CD4-positive, alpha-beta T cell treated with Interferon alpha-2 for 1 hour (primary cell): ENCODE results near the gene STRN3.
"Not testable (repeated sequence)": the region's sequence is repeated elsewhere in the genome, so short reads cannot be mapped to it uniquely, and the experiment has no call there.

Experiments
- DNase-seq, 2 donors: peaks; one replicate each; pipeline ENCODE4 v3.0.0-alpha.2; 2020 to 2022

STRN3 gene

DNA sequence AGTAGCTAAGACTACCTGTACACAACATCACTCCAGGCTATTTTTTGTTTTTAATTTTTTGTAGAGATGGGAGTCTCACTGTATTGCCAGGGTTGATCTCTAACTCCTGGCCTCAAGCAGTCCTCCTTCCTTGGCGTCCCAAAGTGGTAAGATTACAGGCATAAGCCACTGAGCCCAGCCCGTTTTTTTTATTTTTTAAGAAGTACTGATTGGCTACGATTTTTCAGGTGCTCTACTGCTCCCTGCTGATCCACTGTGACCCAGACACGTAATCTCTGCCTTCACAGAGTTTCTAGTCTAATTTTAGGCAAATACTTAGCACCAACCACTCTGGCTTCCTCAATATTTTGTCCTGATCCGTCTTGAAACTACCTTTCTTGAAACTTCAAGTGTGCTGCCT, 4.3 kb upstream of the STRN3 start:
- no peak for DNase-seq

DNA sequence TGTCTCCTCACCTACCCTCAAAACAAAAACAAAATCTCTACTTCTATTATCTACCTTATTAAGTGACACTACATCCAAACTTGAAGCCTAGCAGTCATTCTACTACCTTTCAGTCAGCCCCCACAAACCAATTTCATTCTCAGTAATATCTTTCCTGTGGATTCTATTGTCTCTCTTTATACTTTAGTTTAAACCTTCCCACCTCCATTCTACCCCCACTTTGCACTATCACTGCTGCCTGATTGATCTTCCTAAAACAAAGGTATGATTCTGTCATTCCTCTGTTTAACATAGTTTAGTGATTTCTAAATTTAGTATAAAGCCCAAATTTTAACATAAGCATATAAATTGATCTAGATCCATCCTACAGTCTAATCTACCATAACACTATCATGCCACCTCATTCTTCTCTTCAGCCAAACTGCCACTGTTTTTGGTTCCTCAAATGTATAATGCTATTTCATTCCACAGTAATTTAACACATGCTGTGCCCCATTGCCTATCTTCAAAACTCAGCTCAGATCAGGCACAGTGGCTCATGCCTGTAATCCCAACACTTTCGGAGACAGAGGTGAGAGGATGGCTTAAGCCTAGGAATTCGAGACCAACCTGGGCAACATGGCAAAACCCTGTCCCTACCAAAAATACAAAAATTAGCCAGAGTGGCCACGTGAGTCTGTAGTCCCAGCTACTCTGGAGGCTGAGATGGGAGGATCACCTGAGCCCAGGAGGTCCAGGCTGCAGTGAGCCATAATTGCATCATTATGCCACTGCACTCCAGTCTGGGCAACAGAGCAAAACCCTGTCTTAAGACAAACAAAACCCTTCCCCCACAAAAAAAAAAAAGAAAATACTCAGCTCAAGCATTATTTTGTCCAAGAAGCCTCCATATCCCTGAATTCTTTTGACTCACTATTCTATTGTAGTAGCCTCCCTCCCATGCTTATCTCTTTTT, 3.1 kb upstream of the STRN3 start:
- no peak for DNase-seq

DNA sequence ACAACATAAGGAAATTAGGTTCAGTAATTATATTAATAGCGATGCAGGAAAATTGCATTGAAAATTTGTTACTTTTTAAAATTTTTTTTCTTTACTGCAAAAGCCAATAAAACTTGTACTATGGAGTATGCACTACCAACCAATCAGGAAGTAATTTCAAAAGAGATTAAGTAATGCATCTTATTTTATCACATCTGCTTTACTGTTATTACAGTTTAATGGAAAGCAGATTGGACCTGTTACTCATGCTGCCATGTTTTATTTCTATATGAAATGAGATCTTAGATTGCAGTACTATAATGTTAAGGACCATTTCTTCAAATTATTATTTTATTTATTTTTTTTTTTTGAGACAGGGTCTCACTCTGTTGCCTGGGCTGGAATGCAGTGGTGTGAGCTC, 1.7 kb upstream of the STRN3 start:
- no peak for DNase-seq

DNA sequence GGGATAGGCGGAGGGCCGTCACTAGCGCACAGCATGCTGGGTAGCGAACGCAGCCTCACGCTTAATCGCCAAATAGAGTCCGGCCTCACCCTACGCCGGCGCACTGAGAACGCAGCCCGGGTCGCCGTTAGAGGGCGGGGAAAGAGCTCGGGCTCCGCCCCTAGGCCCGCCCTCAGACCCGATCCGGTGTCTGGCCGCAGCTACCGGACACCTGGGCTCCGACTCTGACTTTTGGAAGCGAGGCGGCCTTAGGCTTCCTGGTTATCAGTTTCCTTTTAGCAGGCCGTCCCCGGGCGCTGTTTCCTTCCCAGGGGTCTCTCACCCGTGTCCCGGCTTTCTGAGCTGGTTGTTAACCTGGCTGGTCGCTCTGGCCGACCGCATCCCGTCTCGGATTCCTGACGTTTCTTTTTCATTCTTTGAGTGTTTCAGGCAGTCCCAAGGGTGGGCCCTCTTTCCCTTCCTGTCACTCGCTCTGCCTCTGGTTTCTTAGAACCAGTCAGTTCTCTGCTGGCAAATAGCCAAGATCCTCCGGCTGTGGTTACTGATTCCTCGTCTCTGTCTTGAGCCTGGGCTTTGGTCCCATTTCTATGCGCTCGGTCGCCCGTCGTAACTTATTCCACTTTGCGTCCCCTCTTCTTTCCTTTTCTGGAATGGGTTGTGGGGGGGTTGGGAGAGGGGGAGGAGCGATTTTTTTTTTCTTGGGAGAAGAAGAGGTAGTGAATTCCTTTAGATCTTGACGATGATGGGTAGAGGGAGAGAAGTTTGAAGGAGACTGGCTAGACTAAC, 464 bp upstream of the STRN3 start:
- peak; percentile 93 to 94 for DNase-seq

DNA sequence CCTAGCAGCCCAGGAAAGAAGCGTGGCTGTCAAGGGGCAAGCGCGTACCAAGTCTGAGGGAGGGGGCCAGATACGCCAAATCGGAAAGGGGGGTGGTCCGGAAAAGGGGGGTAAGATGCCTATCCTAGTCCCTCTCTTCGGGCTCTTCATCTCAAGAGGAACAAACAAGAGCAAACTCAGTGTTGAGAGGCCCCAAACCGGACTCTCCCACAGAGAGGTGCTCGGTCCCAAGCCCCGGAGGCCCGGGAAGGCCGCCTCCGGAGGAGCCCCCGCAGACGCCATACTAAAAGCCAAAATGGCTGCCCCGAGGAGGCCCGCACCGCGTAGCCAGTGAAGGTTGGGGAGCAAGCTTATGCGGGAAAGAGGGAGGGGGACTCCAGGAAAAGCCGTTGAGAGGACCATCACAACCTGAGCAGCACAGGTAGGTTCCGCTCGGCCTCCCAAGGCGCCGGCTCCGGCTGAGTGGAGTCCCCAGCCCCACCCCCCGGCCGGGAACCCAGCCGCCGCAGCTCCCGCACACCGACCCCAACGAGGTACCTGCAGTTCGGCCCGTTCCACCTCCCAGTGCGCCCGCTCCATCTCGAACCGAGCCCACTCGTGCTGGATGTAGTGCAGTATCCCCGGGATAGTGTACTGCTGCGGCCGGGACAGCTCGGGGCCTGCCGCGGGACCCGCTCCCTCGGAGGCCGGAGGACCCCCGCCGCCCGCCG, 657 bp downstream of the STRN3 start, which contains the start of gene AP4S1:
AP4S1 (plus strand) TSS at position 283 of the 710 bp plus-strand sequence. CDS start 40,548 bp downstream, outside the sequence.
- DNase-seq = peak; percentile 25 to 59

DNA sequence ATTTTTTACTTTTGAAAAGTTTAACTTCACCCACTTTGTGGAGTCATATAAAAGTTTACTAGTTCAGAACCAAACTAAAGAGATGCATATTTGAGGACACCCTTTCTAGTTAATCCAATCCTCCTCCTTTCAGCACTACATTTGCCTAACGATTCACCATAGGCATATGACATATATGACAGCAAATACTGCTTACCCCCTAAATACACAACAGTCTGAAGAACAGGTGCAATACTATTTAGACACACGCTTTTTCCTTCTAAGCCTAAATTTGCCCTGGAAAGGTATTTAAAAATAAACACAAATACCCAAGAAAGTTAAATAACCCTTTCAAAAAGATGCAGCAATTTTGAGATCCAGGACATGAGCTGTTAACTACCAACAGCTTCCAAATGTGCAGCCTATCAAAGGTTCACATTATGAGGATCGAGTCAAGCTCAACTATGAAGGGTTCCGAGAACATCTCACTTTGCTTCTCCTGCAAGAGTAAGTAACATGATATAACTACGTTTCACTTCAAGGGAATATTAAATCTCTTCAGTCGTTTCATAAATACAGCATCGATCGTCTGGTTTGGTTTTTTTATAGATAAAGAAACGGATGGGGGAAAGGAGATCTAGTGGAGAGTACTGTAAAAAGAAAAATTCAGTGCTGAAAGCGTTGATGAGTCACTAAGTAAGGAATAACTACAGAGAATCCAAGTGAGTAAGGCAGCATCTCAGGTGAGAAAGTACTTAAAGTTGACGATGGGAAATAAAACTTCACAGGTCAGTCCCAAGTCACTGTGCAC, 1.4 kb downstream of the STRN3 start:
- DNase-seq = peak in 1 of 2 donors; percentile 3

DNA sequence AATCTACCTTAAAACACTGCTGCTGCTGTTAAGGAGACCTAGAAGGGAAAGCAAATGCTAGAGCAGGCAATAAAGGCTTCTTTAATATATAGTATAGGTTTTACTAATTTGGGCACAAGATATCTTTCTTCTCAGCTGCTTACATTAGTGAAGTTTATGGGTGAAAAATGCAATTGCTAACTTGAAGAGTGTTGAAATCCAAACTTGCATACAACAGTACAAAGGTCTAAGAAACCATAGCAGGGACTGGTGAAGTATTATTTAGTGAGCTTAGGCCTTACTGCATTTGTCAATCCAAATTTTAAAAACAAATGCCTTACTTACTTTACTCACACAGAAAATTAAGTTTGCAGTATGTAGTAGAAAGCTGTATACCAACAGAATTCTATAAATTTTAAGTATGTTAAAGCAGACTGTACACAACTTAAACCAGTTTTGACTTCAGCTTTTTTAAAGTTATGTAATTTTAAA, 2.1 kb downstream of the STRN3 start:
- peak in 1 of 2 donors; percentile 6 for DNase-seq

DNA sequence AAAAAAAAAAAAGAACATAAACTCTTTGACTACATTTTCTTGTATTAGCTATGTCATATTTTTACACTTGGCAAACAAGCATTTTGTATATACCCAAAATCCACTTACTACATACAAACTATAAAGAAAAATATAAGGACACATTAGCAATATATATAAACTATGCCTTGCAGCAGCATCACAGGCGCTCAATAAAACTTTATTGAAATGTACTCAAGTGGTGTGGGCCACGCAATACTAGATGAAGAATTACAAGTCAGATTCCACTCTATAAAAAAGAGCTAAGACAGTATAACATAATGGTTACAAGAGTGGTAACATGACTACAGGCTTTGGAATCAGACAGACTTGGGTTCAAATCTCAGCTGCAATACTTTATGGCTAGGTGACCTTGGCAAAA, 3.8 kb downstream of the STRN3 start:
- no peak for DNase-seq

DNA sequence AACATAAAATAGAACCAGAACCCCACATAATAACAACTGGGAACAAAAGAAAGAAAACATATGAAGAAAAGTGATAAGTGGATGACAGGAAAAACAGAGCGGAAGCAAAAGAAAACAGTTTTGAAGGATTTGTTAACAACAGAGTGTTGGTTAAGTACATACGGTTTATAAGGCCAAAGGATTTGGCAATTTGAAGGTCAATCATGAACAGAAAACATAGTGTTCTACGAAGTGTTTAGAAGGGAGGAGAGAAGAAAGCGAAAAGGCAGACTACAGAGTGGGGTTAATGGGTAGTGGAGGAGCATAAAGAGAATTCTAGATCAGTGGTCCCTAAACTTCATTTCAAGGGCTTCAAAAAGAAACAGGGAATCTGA, 4.6 kb downstream of the STRN3 start:
- DNase-seq = no peak

DNA sequence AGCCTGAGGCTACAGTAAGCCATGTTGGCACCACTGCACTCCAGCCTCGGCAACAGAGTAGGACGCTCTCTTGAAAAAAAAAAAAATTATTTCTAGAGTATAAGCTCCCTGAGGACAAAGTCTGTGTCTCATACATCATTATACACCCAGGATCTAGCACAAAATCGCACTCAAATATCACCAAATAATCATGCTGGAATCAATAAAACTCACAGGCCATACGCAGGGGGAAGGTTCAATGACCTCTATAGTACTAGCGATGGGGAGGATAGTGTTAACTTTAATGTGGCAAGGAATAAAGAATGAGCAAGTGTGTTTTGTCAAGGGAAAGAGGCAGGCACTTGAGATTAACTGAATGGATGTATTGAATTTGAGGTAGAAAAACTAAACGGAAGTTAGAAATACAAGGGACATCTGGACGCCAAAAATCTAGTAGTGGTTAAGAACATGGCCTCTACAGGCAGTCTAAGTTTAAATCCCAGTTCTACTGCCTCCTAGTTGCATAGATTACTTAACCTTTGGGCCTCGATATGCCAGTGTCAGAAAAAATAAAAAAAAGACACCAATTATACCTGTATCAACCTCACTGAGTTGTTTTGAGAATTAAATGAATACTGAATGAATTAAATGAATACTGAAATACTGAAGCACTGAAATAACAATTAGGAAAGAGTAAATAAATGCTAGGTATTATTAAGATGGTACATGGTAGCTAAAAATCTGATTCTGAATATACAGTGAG, 5.2 kb downstream of the STRN3 start:
- DNase-seq = no peak

DNA sequence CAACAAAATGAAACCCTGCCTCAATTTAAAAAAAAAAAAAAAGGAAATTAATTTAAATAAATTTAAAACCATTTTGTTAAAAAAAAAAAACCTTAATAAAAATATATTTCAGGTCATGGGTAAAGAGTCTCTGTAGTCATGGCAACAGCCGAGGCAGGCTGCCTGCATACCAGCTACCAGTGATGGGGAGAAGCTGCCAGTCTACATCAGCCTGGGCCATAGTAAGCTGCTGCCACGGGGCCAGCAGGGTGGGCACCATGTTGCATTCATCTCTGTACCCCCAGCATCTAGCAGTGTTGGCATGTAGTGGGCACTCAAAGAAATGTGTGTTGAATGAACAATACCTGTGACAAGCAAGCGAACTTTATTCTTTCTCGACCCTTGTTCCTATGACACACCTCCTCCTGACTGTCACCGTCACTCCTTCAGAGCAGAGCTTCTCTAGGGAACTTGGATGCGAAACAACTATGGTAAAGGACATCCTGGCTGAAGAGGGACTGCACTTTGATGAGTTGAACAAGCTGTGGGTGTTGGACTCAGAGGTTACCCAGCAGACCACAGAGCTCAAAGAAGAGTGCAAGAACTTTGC, 8.0 kb downstream of the STRN3 start:
- DNase-seq = no peak

DNA sequence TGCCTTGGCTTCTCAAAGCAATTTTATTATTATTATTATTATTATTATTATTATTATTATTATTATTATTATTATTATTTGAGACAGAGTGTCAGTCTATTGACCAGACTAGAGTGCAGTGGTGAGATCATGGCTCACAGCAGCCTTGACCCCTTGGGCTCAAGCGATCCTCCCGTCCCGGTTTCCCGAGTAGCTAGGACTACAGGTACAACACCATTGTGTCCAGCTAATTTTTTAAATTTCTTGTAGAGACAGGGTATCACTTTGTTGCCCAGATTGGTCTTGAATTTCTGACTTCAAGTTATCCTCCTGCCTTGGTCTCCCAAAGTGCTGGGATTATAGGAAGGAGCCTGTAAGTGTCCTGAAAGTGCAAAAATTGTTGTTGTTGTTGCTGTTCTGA, 12.3 kb downstream of the STRN3 start:
- DNase-seq = no peak

DNA sequence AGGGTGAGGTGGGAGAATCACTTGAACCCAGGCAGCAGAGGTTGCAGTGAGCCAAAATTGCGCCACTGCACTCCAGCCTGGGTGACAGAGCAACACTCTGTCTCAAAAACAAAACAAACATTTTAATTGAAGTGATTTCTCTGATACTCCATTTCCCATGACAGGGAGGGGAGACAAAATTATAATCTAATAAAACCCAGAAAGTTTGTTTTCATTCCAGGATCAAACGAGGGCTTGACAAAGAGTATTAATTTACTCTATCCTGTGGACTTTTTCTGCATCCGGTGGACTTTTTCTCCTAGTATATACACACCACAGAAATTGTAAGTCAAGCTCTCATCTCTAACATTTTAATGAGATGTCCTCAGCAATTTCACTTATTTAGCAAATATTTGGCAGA, 15.2 kb downstream of the STRN3 start:
- DNase-seq = no peak

DNA sequence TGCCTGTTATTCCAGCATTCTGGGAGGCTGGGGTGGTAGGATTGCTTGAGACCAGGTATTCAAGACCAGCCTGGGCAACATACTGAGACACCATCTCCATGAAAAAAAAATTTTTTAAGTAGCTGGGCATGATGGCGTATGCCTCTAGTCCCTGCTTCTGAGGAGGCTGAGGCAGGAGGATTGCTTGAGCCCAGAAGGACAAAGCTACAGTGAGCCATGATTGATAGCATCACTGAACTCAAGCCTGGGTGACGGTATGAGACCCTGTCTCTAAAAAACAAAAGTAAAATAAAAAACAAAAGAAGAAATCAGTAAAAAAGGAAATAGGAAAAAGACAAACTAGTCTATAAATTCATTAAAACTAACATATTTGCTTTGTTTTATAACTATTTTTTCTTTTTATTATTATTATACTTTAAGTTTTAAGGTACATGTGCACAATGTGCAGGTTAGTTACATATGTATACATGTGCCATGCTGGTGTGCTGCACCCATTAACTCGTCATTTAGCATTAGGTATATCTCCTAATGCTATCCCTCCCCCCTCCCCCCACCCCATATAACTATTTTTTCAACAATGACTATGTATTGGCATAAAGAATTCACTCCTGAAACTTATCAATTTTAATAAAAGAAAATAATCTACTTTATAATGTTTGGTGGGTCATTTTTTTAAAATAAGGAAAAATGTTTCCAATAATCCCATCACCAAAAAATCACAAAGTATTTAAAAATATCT, 16.2 kb downstream of the STRN3 start:
- DNase-seq = no peak

DNA sequence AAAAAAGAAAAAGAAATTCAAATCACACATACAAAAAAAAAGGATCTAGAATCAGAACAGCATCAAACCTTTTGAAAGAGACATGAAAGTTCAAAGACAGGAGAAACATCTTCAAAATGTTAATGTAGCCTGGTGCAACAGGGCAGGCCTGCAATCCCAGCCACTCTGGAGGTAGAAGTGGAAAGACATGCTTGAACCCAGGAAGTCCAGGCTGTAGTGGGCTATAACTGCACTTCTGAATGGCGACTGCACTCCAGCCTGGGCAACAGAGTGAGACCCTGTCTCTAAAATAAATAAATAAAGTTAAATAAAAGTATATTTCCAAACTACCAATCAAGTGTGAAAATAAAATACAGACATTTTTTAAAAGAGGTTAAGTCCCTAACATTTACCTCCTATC, 19.5 kb downstream of the STRN3 start:
- no peak for DNase-seq

DNA sequence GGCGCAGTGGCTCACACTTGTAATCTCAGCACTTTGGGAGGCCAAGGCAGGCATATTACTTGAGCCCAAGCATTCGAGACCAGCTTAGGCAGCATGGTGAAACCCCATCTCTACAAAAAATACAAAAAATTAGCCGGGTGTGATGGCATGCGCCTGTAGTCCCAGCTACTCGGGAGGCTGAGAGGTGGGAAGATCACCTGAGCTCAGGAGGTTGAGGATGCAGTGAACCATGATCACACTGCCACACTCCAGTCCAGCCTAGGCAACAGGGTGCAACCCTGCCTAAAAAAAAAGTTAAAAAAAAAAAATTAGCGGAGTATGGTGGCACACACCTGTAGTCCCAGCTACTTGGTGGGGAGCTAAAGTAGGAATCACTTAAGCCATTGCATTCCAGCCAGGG, 22.2 kb downstream of the STRN3 start:
- not testable (repeated sequence) for DNase-seq

DNA sequence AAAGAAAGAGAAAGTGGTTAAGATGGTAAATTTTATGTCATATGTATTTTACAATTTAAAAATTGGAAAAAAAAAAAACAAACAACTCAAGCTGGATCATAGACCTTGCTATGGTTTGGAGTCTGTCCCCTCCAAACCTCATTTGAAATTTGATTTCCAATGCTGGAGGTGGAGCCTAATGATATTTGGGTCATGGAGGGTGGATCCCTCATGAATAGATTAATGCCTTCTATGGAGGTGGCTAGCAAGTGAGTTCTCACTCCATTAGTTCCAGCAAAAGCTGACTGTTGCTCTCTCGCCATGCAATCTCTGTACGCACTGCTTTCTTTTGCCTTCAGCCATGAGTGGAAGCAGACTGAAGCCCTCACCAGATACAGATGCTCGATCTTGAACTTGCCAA, 22.9 kb downstream of the STRN3 start:
- DNase-seq = no peak

DNA sequence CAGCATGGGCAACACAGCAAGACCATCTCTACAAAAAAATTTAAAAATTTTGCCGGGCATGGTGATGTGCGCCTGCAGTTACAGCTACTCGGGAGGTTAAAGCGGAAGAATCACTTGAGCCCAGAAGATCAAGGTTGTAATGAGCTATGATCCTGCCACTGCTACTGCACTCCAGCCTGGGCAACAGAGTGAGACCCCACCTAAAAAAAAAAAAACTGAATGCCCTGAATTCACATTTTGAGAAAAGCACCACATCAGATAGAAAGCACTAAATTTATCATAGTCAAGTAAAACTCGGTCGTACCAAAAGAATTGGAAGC, 24.9 kb downstream of the STRN3 start:
- DNase-seq = no peak

DNA sequence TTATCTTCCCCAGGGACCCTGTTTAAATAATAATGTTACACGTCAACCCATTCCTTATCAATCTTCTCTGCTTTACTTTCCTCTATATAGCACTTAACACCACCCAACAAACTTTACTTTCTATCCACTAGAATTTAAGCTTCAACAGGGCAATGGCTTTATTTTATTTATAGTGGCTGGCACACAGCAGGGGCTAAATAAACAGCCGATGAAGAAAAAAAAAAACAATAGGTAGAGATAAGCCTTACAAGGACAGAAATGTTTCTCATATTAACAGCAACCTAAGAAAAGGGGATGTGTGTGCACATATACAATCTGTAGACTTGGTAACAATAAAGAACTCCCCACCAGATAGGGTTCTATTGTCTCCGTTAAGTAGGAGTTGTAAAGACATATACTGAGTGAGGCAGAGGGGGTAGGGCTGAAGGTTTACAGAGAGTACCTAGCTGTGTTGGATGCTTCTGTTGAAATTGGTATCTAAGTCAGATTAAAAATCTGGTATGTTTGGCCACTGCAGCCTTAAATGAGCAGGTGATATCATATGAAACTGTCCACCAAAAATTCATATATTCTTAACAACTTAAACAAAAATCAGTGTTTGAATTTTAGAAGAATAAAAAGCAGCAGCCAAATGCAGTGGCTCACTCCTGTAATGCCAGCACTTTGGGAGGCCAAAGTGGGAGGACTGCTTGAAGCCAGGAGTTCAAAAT, 25.4 kb downstream of the STRN3 start:
- no peak for DNase-seq
